ES-I3 (cell line): ENCODE results near the gene VRK3.

ENCODE experiments used
- H3K36me3 ChIP-seq: 2 replicates; pipeline ENCODE4 v1.6.1; 2013; ENCODE audit warnings: mild to moderate bottlenecking, low read length, control low read depth, moderate library complexity; ENCODE audit not compliant: insufficient read depth
- H3K4me1 ChIP-seq: 2 replicates; pipeline ENCODE4 v1.6.1; 2013; ENCODE audit warnings: mild to moderate bottlenecking, control low read depth, low read length; ENCODE audit not compliant: insufficient read depth
- H3K9ac ChIP-seq: 2 replicates; pipeline ENCODE4 v1.6.1; 2013; ENCODE audit warnings: low read depth, mild to moderate bottlenecking, low read length, moderate library complexity
- H3K9me3 ChIP-seq: 2 replicates; pipeline ENCODE4 v1.6.1; 2013; ENCODE audit warnings: mild to moderate bottlenecking, low read length, moderate library complexity; ENCODE audit not compliant: control insufficient read depth, insufficient read depth

The VRK3 gene

GRCh38 chr19:49931293-49932040 is 93.7 kb downstream of the VRK3 start:
- H3K9me3 ChIP-seq: no peaks in the 10 kb centered on the region
- H3K4me1 ChIP-seq: no peaks in the 10 kb centered on the region; the same call in 1 of the 2 replicates
- H3K36me3 ChIP-seq: peaks cover 9% of the 10 kb centered on the region
- no peak overlapping the region for H3K9ac ChIP-seq

- peak overlapping the region; percentile 93 for H3K9ac ChIP-seq
- no peaks in the 10 kb centered on the region for H3K9me3 ChIP-seq
- no peaks in the 10 kb centered on the region; the same call in 1 of the 2 replicates for H3K4me1 ChIP-seq
- peaks cover 13% of the 10 kb centered on the region for H3K36me3 ChIP-seq
Measured at GRCh38 chr19:49930483-49931011, 94.6 kb downstream of the VRK3 start.

- no peaks in the 10 kb centered on the region; the same call in 1 of the 2 replicates for H3K4me1 ChIP-seq
- peak overlapping the region; percentile 93 for H3K9ac ChIP-seq
- H3K36me3 ChIP-seq: peaks cover 16% of the 10 kb centered on the region
- no peaks in the 10 kb centered on the region for H3K9me3 ChIP-seq
Measured at GRCh38 chr19:49929611-49930482, 95.3 kb downstream of the VRK3 start.

- H3K36me3 ChIP-seq: peaks cover 16% of the 10 kb centered on the region
- H3K9ac ChIP-seq: peak within 1 kb of the TSS; percentile 93
- H3K4me1 ChIP-seq: no peaks in the 10 kb centered on the region; the same call in 1 of the 2 replicates
- no peaks in the 10 kb centered on the region for H3K9me3 ChIP-seq
Measured at GRCh38 chr19:49929121-49929610, 96.0 kb downstream of the VRK3 start, which contains the start of the genes ATF5 and NUP62. Gene ATF5, plus strand, starts transcription at chr19:49929205. Its CDS starts 1,646 bp downstream, at chr19:49930851. Gene NUP62, minus strand, starts transcription at chr19:49929504. Its CDS starts 19,697 bp downstream, at chr19:49909807.

- Histone ChIP-seq H3K36me3 (peaks cover 16% of the 10 kb centered on the region), H3K4me1 (no peaks in the 10 kb centered on the region)
Measured at GRCh38 chr19:49927526-49928264, 97.5 kb downstream of the VRK3 start.

GRCh38 chr19:49926515-49926914 is 98.7 kb downstream of the VRK3 start:
- Histone ChIP-seq H3K4me1 (no peaks in the 10 kb centered on the region), H3K9ac (no peak overlapping the region), H3K36me3 (peaks cover 16% of the 10 kb centered on the region), H3K9me3 (no peaks in the 10 kb centered on the region)

More at GRCh38 chr19:49927526-49928264, 97.5 kb downstream of the VRK3 start:
- H3K9ac ChIP-seq: no peak overlapping the region
- H3K9me3 ChIP-seq: no peaks in the 10 kb centered on the region
